T-helper 1 cell (primary cell): ENCODE measurements around the gene BHLHE40.
A peak's percentile ranks its signal among the peaks of the same experiment; 100 is the strongest.

Experiments
- DNase-seq, 5 donors: peaks; one replicate each; pipeline ENCODE4 v3.0.0-alpha.2; 2012 to 2020

Gene BHLHE40

DNA sequence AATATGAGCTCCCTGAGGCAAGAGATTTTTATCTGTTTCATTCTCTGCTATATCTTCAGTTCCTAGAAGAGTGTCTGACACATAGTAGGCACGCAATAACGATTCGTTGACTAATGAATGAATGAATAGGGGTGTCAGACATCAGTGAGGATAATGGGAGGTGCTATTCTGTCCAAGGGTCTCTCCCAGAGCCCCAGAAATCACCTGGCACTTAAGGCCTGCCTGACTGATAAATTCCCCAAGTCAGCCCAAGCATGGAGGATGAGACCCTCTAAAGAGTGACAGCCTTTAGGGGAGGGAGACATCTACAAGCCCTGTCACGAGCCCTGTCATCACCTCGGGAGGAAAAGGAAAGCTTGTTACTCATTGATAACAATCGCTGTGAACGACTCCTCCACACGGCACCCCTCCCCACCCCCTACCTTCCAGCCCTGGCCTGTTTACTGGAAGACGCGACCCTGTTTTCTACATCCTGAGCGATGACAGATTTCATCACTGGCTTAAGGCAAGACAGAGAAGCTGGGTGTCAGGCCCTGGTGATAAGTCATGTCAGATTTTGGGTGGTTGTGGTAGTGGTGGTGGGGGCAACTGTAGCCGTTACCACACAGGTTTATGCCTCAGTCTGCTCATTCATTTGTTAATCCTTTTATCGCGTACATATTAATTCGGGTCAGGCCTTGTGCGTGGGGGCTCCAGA lies 23.1 kb downstream of the BHLHE40 start:
- DNase-seq = peak in 3 of 5 donors; percentile 30 to 88 (median 44)

GRCh38 chr3:5002871-5003247 lies 23.6 kb downstream of the BHLHE40 start:
- no peak for DNase-seq

GRCh38 chr3:5004319-5005152 lies 25.3 kb downstream of the BHLHE40 start:
- DNase-seq = no peak

DNA sequence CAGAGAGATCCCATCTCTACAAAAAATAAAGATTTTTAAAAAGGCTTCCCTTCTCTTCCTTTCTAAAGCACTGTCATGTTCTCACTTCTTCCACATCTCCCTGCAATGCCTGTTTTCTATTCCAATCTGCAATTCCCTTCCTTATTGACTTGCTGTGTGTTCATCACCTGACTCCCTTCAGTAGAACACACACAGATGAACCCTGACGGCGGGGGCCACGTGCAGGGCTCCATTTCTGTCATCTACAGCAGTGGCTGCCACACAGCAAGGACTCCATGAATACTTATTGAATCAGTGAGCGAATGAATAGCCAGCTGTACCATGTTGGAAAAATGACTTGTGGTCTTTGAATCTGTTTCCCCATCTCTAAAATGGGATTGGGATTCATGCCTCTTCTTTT lies 26.1 kb downstream of the BHLHE40 start:
- DNase-seq = no peak

- peak; percentile 59 to 89 (median 69) for DNase-seq
Observed at GRCh38 chr3:5006755-5007202, 27.5 kb downstream of the BHLHE40 start.

DNA sequence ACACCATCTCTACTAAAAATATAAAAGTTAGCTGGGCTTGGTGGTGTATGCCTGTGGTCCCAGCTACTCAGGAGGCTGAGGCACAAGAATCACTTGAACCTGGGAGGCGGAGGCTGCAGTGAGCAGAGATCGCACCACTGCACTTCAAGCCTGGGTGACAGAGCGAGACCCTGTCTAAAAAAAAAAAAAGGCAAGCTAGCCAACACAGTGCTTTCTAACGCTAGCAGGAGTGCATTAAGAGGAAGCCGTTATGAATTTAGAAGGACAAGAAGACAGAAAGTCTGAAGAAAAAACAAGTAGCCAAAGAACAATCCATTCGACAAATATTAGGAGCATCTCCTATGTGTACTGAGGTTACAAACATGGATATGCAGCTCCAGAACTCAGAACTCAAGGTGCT lies 28.6 kb downstream of the BHLHE40 start:
- DNase-seq = no peak

GRCh38 chr3:5009506-5010109 lies 30.4 kb downstream of the BHLHE40 start:
- DNase-seq = no peak

DNA sequence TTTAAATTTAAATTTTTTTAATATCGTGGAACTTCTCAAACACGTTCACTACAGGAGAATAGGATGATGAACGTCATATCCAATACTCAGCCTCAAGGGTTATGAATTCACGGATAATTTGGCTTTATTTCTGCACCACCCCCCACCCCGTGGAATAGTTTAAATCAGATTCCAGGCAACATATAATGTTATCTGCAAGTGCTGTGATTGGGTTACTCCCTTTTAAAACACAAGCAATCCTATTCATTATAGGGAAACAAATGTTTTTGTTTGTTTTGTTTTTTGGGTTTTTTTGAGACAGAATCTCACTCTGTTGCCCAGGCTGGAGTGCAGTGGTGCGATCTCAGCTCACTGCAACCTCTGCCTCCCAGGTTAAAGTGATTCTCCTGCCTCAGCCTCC lies 30.9 kb downstream of the BHLHE40 start:
- DNase-seq = no peak

DNA sequence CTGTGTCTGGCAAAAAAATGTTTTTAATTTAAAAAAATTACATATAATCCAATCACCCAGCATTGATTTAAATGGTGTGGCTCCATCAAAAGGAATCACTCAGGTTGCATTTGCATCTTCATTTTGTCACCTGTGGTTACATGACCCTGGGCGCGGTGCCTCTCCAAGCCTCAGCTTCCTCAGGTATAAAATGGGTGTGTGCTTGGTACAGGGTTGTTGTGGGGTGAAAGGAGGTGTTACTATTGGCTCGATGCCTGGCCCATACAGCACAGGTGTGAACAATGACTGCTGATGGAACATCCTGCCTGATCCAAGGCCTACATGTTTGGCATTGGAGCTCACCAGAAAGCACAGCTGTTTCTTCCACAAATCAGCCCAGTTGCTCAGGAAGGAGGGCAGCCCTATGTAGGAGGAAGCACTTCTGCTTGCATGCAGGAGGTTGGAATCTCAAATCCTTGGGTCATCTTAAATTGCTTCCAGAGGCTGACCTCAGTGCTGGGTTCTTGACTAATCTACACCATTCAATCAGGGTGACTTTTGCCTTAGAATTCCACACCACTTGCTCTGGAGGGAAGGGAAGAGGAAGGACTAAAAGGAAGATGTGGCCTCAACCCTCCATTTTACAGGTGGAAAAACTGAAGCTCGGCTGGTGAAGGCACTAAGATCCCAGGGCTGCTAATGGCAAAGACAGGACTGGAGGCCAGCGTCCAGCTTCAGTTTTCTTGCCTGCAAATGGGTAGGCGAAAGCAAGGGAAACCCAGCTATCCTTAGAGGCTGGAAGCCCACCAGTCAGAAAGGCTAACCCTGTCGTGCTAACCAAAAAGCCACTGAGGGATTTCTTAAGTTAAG lies 31.7 kb downstream of the BHLHE40 start:
- no peak for DNase-seq

- no peak for DNase-seq
Observed at GRCh38 chr3:5011555-5012256, 32.5 kb downstream of the BHLHE40 start.

DNA sequence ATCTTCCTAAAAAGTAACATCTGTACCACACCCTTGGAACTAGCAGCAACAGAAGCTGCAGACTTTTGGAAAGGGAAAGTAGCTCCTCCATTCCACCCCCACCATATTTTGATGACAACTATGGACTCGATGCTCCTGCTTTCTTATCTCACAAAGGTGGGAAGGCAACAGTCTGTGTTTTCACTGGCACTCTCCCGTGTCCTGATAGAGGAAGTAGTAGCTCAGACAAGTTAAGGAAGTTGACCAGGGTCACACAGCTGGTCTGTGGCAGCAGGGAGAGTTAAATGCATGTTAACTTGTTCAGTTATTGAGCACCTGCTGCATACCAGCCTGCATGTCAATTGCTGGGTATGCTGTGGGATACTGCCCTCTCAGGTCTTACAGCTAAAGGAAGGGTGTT lies 33.1 kb downstream of the BHLHE40 start:
- DNase-seq = no peak

DNA sequence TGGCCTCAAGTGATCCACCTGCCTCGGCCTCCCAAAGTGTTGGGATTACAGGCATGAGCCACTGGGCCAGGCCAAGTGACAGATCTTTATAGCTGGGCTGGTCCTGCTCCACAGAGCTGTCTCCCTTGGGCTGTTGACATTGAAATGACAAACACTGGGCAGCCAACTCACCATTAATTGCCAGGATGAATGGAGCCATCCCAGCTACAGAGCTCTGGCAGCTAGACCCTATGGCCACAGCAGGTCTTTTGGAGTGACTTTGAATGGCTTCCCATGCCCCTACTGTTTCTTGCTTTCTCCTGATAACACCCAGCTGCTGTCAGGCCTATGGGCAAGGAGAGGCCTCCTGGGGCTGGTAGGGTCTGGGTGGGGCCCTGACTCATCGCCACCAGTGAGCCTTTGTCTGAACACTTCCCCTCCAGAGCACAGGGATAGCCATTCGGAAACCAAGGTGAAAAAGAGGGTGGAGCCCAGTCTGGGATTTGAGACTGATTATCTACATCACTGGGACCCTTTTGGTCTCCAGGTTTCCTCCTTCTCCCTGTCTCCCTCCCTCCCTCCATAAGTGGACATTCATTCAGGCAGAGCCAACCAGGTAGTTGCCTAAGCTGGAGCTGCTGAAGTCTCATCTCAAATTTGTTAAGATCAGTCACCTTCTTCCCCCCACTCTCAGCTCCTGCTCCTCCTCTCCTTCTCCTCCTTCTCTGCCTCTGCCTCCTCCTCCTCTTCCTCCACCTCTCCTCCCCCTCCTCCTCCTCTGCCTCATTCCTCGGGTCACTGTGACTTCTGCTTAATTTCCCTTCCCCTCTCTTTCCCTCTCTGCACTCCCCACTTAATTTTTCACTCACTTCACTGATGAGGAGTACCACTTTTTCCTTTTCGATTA lies 34.0 kb downstream of the BHLHE40 start:
- DNase-seq = no peak

GRCh38 chr3:5014391-5014790 lies 35.2 kb downstream of the BHLHE40 start:
- no peak for DNase-seq

DNA sequence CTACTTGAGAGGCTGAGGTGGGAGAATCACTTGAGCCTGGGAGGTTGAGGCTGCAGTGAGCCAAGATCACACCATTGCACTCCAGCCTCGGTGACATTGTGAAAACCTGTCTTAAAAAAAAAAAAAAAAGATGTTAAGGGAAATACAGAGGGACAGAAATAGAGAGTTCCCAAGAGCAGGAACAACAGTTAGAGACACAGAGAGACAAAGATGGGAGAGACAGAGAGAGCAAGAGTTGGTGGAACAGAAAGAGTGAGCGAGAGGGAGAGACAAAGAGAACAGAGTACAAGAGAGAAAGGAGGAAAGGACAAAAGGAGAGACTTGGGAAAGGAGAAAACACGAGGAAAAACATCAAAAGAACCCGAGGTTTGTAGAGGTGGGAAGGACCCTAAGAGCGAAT lies 35.8 kb downstream of the BHLHE40 start:
- DNase-seq = no peak

- peak; percentile 15 to 65 (median 29) for DNase-seq
Observed at GRCh38 chr3:5016211-5017161, 37.2 kb downstream of the BHLHE40 start.

GRCh38 chr3:5017925-5018531 lies 38.8 kb downstream of the BHLHE40 start:
- peak in 1 of 5 donors; percentile 37 for DNase-seq

DNA sequence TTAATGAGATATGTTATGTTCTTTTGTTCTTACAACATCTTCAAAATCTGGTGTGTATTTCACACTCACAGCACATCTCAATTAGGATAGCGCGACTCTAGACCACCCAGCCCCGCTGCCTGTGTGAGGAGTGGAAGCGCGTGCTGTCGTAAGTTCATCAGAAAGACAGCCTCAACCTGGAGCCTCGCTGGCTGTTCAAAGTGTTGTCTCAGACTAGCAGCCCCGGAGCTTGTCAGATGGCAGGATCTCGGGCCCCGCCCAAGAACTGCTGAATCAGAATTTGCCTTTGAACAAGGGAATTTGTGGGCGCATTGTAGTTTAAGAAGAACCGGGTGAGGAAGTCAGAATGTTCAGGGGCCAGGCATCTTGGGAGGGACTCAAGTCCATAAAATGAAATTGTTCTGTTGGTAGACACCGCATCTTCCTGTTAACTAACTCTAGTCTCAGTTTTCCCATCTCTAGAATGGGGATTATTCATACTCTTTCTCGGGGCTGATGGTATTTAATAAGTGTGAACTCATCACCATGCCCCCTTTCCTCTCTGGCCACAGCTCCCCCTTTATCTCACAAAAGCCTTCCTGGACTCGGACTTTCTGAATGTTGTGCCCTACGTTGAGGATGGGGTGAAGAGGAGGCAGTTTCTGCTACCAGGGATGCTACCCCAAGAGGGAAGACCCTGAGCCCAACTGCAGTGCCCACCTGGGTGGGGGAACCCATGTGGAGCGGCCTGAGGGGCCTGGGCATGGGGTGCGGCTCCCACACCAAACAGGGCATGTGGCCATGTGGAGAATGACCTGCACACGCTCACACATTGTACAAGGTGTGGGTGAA lies 40.4 kb downstream of the BHLHE40 start:
- peak; percentile 50 to 83 (median 66) for DNase-seq

DNA sequence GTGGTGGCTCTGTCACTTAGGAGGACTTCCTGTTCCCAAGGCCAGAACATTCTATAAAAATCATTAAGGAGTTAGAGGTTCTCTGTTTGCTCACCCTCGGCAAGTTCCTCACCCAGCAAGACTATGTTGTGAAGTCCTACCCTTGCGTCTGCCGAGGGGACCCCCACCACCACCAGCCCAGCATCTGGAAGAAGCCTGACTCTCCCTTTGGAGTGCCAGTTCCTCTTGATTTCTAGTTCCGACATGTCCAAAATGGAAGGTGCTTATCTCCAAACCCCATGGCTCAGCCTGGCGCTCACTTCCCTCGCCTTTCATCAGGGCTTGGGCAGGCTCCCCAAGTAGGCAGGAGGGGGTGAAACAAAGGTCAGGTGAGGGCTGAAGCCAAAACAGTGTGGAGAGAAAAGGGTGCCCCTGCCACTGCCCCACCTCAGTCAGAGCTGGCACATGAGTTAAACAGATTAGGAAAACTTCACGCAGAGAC lies 41.0 kb downstream of the BHLHE40 start:
- DNase-seq = no peak
